Osteoblast (primary cell): Measurements from ENCODE around the gene OR7A17. TPM values are rescaled to one million over a fixed set of nuclear protein-coding genes. Genes with fewer than 3 reads are reported as not detected.

Experiments
- DNase-seq: peaks from one replicate; pipeline ENCODE4 v3.0.0; 2011; ENCODE audit warnings: low spot score, mixed read lengths; ENCODE audit not compliant: insufficient read length; ENCODE audit errors: missing footprints
- H2AFZ ChIP-seq: 2 replicates; pipeline ENCODE4 v1.6.0; 2011; ENCODE audit warnings: mild to moderate bottlenecking, low read length
- H3K27ac ChIP-seq: 2 replicates; pipeline ENCODE4 v1.5.1; 2011; ENCODE audit warnings: mild to moderate bottlenecking, low read depth, low read length, moderate library complexity
- H3K27me3 ChIP-seq: 2 replicates; pipeline ENCODE4 v1.6.0; 2012; ENCODE audit warnings: mild to moderate bottlenecking, control low read depth, inconsistent platforms, low read length, moderate library complexity; ENCODE audit not compliant: insufficient read depth
- H3K36me3 ChIP-seq: 2 replicates; pipeline ENCODE4 v1.5.1; 2011; ENCODE audit warnings: mild to moderate bottlenecking, low read length, control low read depth, moderate library complexity; ENCODE audit not compliant: insufficient read depth
- H3K4me1 ChIP-seq: 2 replicates; pipeline ENCODE4 v1.5.1; 2011; ENCODE audit warnings: mild to moderate bottlenecking, low read length, control low read depth, moderate library complexity; ENCODE audit not compliant: insufficient read depth
- H3K4me2 ChIP-seq: 2 replicates; pipeline ENCODE4 v1.6.0; 2011; ENCODE audit warnings: mild to moderate bottlenecking, low read length; ENCODE audit not compliant: insufficient read depth
- H3K4me3 ChIP-seq: fragments of 200-600 bp; sonication (generic); 3 replicates; pipeline ENCODE4 v1.5.1; 2012; ENCODE audit warnings: mild to moderate bottlenecking, low read length, inconsistent platforms; ENCODE audit not compliant: insufficient read depth
- H3K79me2 ChIP-seq: 2 replicates; pipeline ENCODE4 v1.6.0; 2012; ENCODE audit warnings: mild to moderate bottlenecking, low read length, control low read depth, inconsistent platforms; ENCODE audit not compliant: insufficient read depth
- H3K9me3 ChIP-seq: 2 replicates; pipeline ENCODE4 v1.5.1; 2011; ENCODE audit warnings: low read depth, low read length, control low read depth
- H4K20me1 ChIP-seq: 2 replicates; pipeline ENCODE4 v1.6.0; 2012; ENCODE audit warnings: mild to moderate bottlenecking, low read length, control low read depth; ENCODE audit not compliant: insufficient read depth
- total RNA-seq: library from RNA; depleted of rRNA; stranded (reverse); fragments of >200 nt; gene quantifications from 2 replicates; pipeline ENCODE4 v1.2.3, GENCODE V29; 2012
- TF ChIP-seq, protein P1 (sequence below): IDR thresholded peaks from 2 replicates; pipeline ENCODE4 v1.5.1; 2011; ENCODE audit warnings: mild to moderate bottlenecking, low read depth, low read length, moderate library complexity; ENCODE audit errors: extremely low read depth

The OR7A17 gene
- total RNA-seq, 1 donor = not detected

DNA sequence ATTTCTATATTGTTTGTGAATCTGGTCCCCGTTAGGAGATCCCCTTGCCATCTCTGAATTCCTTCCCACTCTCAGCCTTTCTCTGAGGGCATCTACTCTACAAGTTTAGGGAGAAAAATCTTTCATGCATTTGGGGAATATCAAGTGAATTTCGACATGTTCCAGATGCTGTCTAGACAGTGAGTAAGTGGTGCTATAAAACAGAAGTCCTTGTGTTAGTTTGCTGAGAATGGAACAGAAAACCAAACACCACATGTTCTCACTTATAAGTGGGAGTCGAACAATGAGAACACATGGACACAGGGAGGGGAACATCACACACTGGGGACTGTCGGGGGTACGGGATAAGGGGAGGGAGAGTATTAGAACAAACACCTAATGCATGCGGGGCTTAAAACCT is 42.4 kb downstream of the OR7A17 start:
- Histone ChIP-seq H3K4me1 (no peaks in the 10 kb centered on the region), H3K4me3 (no peak overlapping the region), H2AFZ (no peak overlapping the region), H4K20me1 (no peaks in the 10 kb centered on the region), H3K9me3 (no peaks in the 10 kb centered on the region), H3K4me2 (no peak overlapping the region), H3K79me2 (no peaks in the 10 kb centered on the region), H3K27ac (no peak overlapping the region), H3K27me3 (no peaks in the 10 kb centered on the region), H3K36me3 (no peaks in the 10 kb centered on the region)
- DNase-seq = no peak
- TF ChIP-seq, protein P1, sequence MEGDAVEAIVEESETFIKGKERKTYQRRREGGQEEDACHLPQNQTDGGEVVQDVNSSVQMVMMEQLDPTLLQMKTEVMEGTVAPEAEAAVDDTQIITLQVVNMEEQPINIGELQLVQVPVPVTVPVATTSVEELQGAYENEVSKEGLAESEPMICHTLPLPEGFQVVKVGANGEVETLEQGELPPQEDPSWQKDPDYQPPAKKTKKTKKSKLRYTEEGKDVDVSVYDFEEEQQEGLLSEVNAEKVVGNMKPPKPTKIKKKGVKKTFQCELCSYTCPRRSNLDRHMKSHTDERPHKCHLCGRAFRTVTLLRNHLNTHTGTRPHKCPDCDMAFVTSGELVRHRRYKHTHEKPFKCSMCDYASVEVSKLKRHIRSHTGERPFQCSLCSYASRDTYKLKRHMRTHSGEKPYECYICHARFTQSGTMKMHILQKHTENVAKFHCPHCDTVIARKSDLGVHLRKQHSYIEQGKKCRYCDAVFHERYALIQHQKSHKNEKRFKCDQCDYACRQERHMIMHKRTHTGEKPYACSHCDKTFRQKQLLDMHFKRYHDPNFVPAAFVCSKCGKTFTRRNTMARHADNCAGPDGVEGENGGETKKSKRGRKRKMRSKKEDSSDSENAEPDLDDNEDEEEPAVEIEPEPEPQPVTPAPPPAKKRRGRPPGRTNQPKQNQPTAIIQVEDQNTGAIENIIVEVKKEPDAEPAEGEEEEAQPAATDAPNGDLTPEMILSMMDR = no peak

GRCh38 chr19:14843169-14843568 is 42.8 kb downstream of the OR7A17 start:
- Histone ChIP-seq H3K36me3 (no peaks in the 10 kb centered on the region), H3K27ac (no peak overlapping the region), H3K9me3 (no peaks in the 10 kb centered on the region), H3K4me1 (no peaks in the 10 kb centered on the region), H3K79me2 (no peaks in the 10 kb centered on the region), H4K20me1 (no peaks in the 10 kb centered on the region), H3K4me3 (no peak overlapping the region), H2AFZ (no peak overlapping the region), H3K4me2 (no peak overlapping the region), H3K27me3 (no peaks in the 10 kb centered on the region)
- TF ChIP-seq, protein P1 = no peak
- no peak for DNase-seq

DNA sequence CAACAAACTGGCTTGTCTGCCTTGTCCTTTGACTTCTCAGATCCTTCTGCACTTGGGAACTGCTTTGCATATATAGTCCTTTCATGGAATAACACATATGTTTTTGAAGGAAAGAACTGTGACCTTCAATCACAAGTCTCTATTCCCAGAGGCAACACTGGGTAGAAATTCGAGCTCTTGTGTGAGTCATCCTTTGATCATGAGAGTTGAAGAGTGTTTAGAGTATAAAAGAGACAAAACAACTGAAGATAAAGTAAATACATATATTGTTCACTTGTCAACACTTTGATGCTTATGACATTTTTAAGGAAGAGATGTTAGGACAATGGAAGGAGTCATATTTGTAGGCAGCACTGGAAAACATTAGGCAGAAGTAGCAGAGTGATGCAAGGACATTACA is 45.7 kb downstream of the OR7A17 start:
- TF ChIP-seq, protein P1 = no peak
- no peaks in the 10 kb centered on the region for H3K36me3 ChIP-seq
- H4K20me1 ChIP-seq = no peaks in the 10 kb centered on the region
- H3K27ac ChIP-seq = no peak overlapping the region
- no peaks in the 10 kb centered on the region for H3K79me2 ChIP-seq
- no peaks in the 10 kb centered on the region for H3K27me3 ChIP-seq
- no peak overlapping the region for H3K4me2 ChIP-seq
- H3K9me3 ChIP-seq = no peaks in the 10 kb centered on the region
- H3K4me3 ChIP-seq = no peak overlapping the region
- no peak overlapping the region for H2AFZ ChIP-seq
- no peak for DNase-seq
- H3K4me1 ChIP-seq = no peaks in the 10 kb centered on the region

DNA sequence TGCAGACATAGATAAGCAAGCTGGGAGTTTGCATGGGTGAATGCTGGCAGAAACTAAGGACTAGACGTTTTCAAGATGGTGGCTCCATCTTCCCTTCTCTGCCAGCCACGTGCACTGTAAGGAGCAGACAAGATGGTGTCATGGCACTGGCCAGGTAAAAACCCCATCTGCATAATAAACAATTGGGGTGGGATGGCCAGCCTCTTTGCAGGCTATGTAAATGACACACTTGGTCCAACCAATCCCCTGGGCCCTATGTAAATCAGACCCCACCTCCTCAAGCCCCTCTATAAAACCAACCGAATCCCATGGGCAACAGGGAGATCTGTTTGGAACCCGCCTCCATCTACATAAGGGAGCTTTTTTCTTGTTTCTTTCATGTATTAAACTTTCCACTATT is 48.5 kb downstream of the OR7A17 start:
- Histone ChIP-seq H2AFZ (no peak overlapping the region), H3K27ac (no peak overlapping the region), H3K9me3 (no peaks in the 10 kb centered on the region), H3K79me2 (no peaks in the 10 kb centered on the region), H3K36me3 (no peaks in the 10 kb centered on the region), H4K20me1 (no peaks in the 10 kb centered on the region), H3K27me3 (no peaks in the 10 kb centered on the region), H3K4me2 (no peak overlapping the region), H3K4me3 (no peak overlapping the region), H3K4me1 (no peaks in the 10 kb centered on the region)
- no peak for DNase-seq
- TF ChIP-seq, protein P1 = no peak
